K562 (cell line): ENCODE results near the gene TMEM164. TPM values are rescaled to one million over a fixed set of nuclear protein-coding genes. Genes with fewer than 3 reads are reported as not detected.

Experiments used
- CAMTA2 ChIP-seq: fragments of 250-450 bp; sonication (Bioruptor Pico); conservative IDR thresholded peaks from 2 replicates; pipeline ENCODE4 v1.5.1; 2022
- CHD7 ChIP-seq: fragments of 200-600 bp; sonication (generic); IDR thresholded peaks from one replicate; pipeline ENCODE4 v1.6.1; 2012; ENCODE audit warnings: mild to moderate bottlenecking, low read depth, low read length, inconsistent platforms
- ZNF143 ChIP-seq: sonication (generic); formaldehyde crosslinking; IDR thresholded peaks from 2 replicates; pipeline ENCODE4 v1.9.0; 2022; ENCODE audit warnings: mild to moderate bottlenecking, missing genetic modification reagents
- polyA plus RNA-seq, 8 experiments: library from polyadenylated mRNA; depleted of rRNA in 4 of 8; stranded (reverse) in 5 of 8; unstranded in 3 of 8; fragments of >200 nt; fragmentation: Nextera tagmentation in 2 of 8; fragmentation: Illumina TruSeq in 1 of 8; extraction: Ambion mirVana in 2 of 8; extraction: Trizol in 1 of 8; gene quantifications; 2 replicates each; pipeline versions ENCODE4 v1.2.1 to v1.2.3, GENCODE V29; 2011 to 2014; ENCODE audit warnings: inconsistent platforms in 1 of 8, missing spikeins in 1 of 8
- total RNA-seq, 7 experiments: library from RNA; depleted of rRNA in 6 of 7; stranded (reverse); fragments of >200 nt in 6 of 7; fragmentation: Illumina TruSeq in 2 of 7; extraction: Trizol in 2 of 7; gene quantifications; 2 replicates each; pipeline versions ENCODE4 v1.2.1 to v1.2.3, GENCODE V29; 2011 to 2021; ENCODE audit warnings: low replicate concordance in 1 of 7

TMEM164 gene
- total and polyA plus RNA-seq, 9 of the 15 experiments (the other 6 are each of a cell fraction or from before 2014, with no cell fraction given): 2.4 to 57.3 (median 23.1) TPM

- TF ChIP-seq CHD7 (no peak), CAMTA2 (no peak), ZNF143 (CRISPR knock-in tag) (no peak)
Observed at GRCh38 chrX:110060846-110061537, 58.1 kb downstream of the TMEM164 start (continued).
